Mesenchymal stem cell (in vitro differentiated cells and primary cell): ENCODE measurements around the gene CAPN3.

ENCODE experiments used
- DNase-seq: peaks from one replicate; pipeline ENCODE4 v3.0.0-alpha.2; 2013
- H2AFZ ChIP-seq: one replicate; pipeline ENCODE4 v1.6.1; 2013; ENCODE audit warnings: low read depth, mild to moderate bottlenecking, control low read depth, inconsistent platforms, low read length, moderate library complexity
- H2AK5ac ChIP-seq: 2 replicates; pipeline ENCODE4 v1.6.1; 2013; ENCODE audit warnings: low read length, moderate library complexity, mild to moderate bottlenecking, inconsistent platforms; ENCODE audit not compliant: severe bottlenecking
- H2BK120ac ChIP-seq: one replicate; pipeline ENCODE4 v1.6.1; 2013; ENCODE audit warnings: low read depth, mild to moderate bottlenecking, inconsistent platforms, low read length, moderate library complexity
- H2BK12ac ChIP-seq, 2 experiments: one replicate each; pipeline ENCODE4 v1.6.1; 2013; ENCODE audit warnings: inconsistent platforms in 2 of 2, low read length in 2 of 2, mild to moderate bottlenecking in 2 of 2, moderate library complexity in 2 of 2, control low read depth in 1 of 2
- H2BK15ac ChIP-seq: one replicate; pipeline ENCODE4 v1.6.1; 2013; ENCODE audit warnings: mild to moderate bottlenecking, low read depth, inconsistent platforms; ENCODE audit not compliant: poor library complexity, severe bottlenecking
- H2BK5ac ChIP-seq: 2 replicates; pipeline ENCODE4 v1.6.1; 2013; ENCODE audit warnings: low read depth, mild to moderate bottlenecking, low read length, control low read depth, inconsistent platforms; ENCODE audit not compliant: poor library complexity, severe bottlenecking
- H3K14ac ChIP-seq, 2 experiments: one replicate each; pipeline ENCODE4 v1.6.1; 2013; ENCODE audit warnings: inconsistent platforms in 2 of 2, low read length in 2 of 2, control low read depth in 1 of 2, mild to moderate bottlenecking in 1 of 2, moderate library complexity in 1 of 2
- H3K18ac ChIP-seq, 2 experiments: one replicate each; pipeline ENCODE4 v1.6.1; 2013; ENCODE audit warnings: inconsistent platforms in 2 of 2, low read length in 2 of 2, control low read depth in 1 of 2, low read depth in 1 of 2, mild to moderate bottlenecking in 1 of 2
- H3K23ac ChIP-seq, 2 experiments: one replicate each; pipeline ENCODE4 v1.6.1; 2013; ENCODE audit warnings: inconsistent platforms in 2 of 2, low read length in 2 of 2, mild to moderate bottlenecking in 2 of 2, moderate library complexity in 2 of 2, control low read depth in 1 of 2
- H3K27ac ChIP-seq: 2 replicates; pipeline ENCODE4 v1.5.1; 2013; ENCODE audit warnings: mild to moderate bottlenecking, moderate library complexity, low read length, control low read depth, inconsistent platforms; ENCODE audit not compliant: poor library complexity, severe bottlenecking
- H3K27me3 ChIP-seq, 2 experiments: 2 replicates each; pipeline versions ENCODE4 v1.6.1 to v1.7.0; 2013; ENCODE audit warnings: low read length in 2 of 2, mild to moderate bottlenecking in 2 of 2, moderate library complexity in 2 of 2, control low read depth in 1 of 2, inconsistent platforms in 1 of 2; ENCODE audit not compliant: control insufficient read depth in 1 of 2, insufficient read depth in 1 of 2
- H3K36me3 ChIP-seq, 2 experiments: 2 replicates each; pipeline versions ENCODE4 v1.6.1 to v1.7.0; 2013; ENCODE audit warnings: low read length in 2 of 2, control low read depth in 1 of 2, inconsistent platforms in 1 of 2, low read depth in 1 of 2, mild to moderate bottlenecking in 1 of 2; ENCODE audit not compliant: insufficient read depth in 2 of 2, control insufficient read depth in 1 of 2
- H3K4ac ChIP-seq, 2 experiments: one replicate each; pipeline ENCODE4 v1.6.1; 2013; ENCODE audit warnings: inconsistent platforms in 2 of 2, low read length in 2 of 2, mild to moderate bottlenecking in 2 of 2, moderate library complexity in 2 of 2, control low read depth in 1 of 2, low read depth in 1 of 2
- H3K4me1 ChIP-seq: 2 replicates; pipeline ENCODE4 v1.6.1; 2013; ENCODE audit warnings: low read depth, low read length, control low read depth; ENCODE audit not compliant: control insufficient read depth, insufficient read depth
- H3K4me2 ChIP-seq: 2 replicates; pipeline ENCODE4 v1.6.1; 2013; ENCODE audit warnings: low read length, mild to moderate bottlenecking, inconsistent platforms; ENCODE audit not compliant: poor library complexity, severe bottlenecking
- H3K4me3 ChIP-seq, 2 experiments: 2 replicates each; pipeline versions ENCODE4 v1.5.1 to v1.7.0; 2013; ENCODE audit warnings: low read length in 2 of 2, mild to moderate bottlenecking in 2 of 2, control low read depth in 1 of 2, low read depth in 1 of 2; ENCODE audit not compliant: insufficient read depth in 1 of 2
- H3K79me1 ChIP-seq: replicated peaks from 2 replicates; pipeline ENCODE4 v1.6.1; 2013; ENCODE audit warnings: mild to moderate bottlenecking, control low read depth, low read length, inconsistent platforms; ENCODE audit not compliant: poor library complexity, severe bottlenecking
- H3K9ac ChIP-seq: 2 replicates; pipeline ENCODE4 v1.7.0; 2013; ENCODE audit warnings: mild to moderate bottlenecking, low read length, moderate library complexity
- H3K9me3 ChIP-seq: 2 replicates; pipeline ENCODE4 v1.7.0; 2013; ENCODE audit warnings: mild to moderate bottlenecking, low read length; ENCODE audit not compliant: control insufficient read depth
- H4K8ac ChIP-seq: one replicate; pipeline ENCODE4 v1.6.1; 2013; ENCODE audit warnings: inconsistent platforms, mild to moderate bottlenecking, low read length, moderate library complexity
- H4K91ac ChIP-seq: one replicate; pipeline ENCODE4 v1.6.1; 2013; ENCODE audit warnings: mild to moderate bottlenecking, low read length, inconsistent platforms
- WGBS: methylation state at CpG from one replicate; pipeline ENCODE4 v1.1.7; 2013; ENCODE audit warnings: mixed read lengths; 5-methylcytosine and 5-hydroxymethylcytosine counted together

Gene CAPN3

GRCh38 chr15:42363487-42363886, 4.2 kb downstream of the CAPN3 start:
- Histone ChIP-seq H3K36me3 (peaks cover 0 to 14% of the 10 kb centered on the region in 2 experiments), H3K9me3 (no peaks in the 10 kb centered on the region), H2AK5ac (no peak overlapping the region), H3K4ac (no peak overlapping the region), H3K4me2 (no peak overlapping the region), H2AFZ (no peak overlapping the region), H2BK120ac (no peak overlapping the region), H2BK12ac (no peak overlapping the region), H3K9ac (no peak overlapping the region), H3K23ac (no peak overlapping the region), H3K27me3 (no peaks in the 10 kb centered on the region), H2BK5ac (no peak overlapping the region), H3K18ac (no peak overlapping the region), H2BK15ac (no peak overlapping the region), H3K79me1 (no peaks in the 10 kb centered on the region), H4K8ac (no peak overlapping the region), H3K4me1 (no peaks in the 10 kb centered on the region), H4K91ac (no peak overlapping the region), H3K4me3 (no peak overlapping the region), H3K27ac (no peak overlapping the region), H3K14ac (no peak overlapping the region)
- 11% methylated on average over 1 of the region's 3 CpGs for WGBS
- no peak for DNase-seq

GRCh38 chr15:42363942-42364341, 4.6 kb downstream of the CAPN3 start:
- Histone ChIP-seq H2AFZ (no peak overlapping the region), H3K4ac (no peak overlapping the region), H3K4me3 (no peak overlapping the region), H3K36me3 (peaks cover 0 to 14% of the 10 kb centered on the region in 2 experiments), H3K23ac (no peak overlapping the region), H3K79me1 (no peaks in the 10 kb centered on the region), H2AK5ac (no peak overlapping the region), H3K27ac (no peak overlapping the region), H3K18ac (no peak overlapping the region), H2BK15ac (no peak overlapping the region), H3K4me2 (no peak overlapping the region), H3K27me3 (no peaks in the 10 kb centered on the region), H3K9me3 (no peaks in the 10 kb centered on the region), H2BK12ac (no peak overlapping the region), H3K14ac (no peak overlapping the region), H3K9ac (no peak overlapping the region), H3K4me1 (no peaks in the 10 kb centered on the region), H4K91ac (no peak overlapping the region), H4K8ac (no peak overlapping the region), H2BK5ac (no peak overlapping the region), H2BK120ac (no peak overlapping the region)
- DNase-seq, result no peak

- Histone ChIP-seq H3K79me1 (no peaks in the 10 kb centered on the region), H3K14ac (no peak overlapping the region), H3K9me3 (no peaks in the 10 kb centered on the region), H4K91ac (no peak overlapping the region), H2AFZ (no peak overlapping the region), H3K4me1 (no peaks in the 10 kb centered on the region), H3K27me3 (no peaks in the 10 kb centered on the region), H4K8ac (no peak overlapping the region), H2AK5ac (no peak overlapping the region), H3K4ac (no peak overlapping the region), H3K9ac (no peak overlapping the region), H2BK15ac (no peak overlapping the region), H3K4me2 (no peak overlapping the region), H3K18ac (no peak overlapping the region), H2BK12ac (no peak overlapping the region), H3K23ac (no peak overlapping the region), H3K27ac (no peak overlapping the region), H2BK120ac (no peak overlapping the region), H3K36me3 (peaks cover 0 to 11% of the 10 kb centered on the region in 2 experiments), H3K4me3 (no peak overlapping the region), H2BK5ac (no peak overlapping the region)
- DNase-seq, result no peak
- 75% methylated on average over 1 of the region's 1 CpG for WGBS
Observed at GRCh38 chr15:42364529-42364928, 5.2 kb downstream of the CAPN3 start.

GRCh38 chr15:42365921-42366550, 6.7 kb downstream of the CAPN3 start:
- no peaks in the 10 kb centered on the region for H3K27me3 ChIP-seq
- H3K18ac ChIP-seq, result no peak overlapping the region
- no peak overlapping the region for H3K4ac ChIP-seq
- H3K4me2 ChIP-seq, result no peak overlapping the region
- H3K79me1 ChIP-seq, result no peaks in the 10 kb centered on the region
- H3K23ac ChIP-seq, result no peak overlapping the region
- H4K8ac ChIP-seq, result no peak overlapping the region
- no peak overlapping the region for H2BK12ac ChIP-seq
- no peak for DNase-seq
- H3K9me3 ChIP-seq, result no peaks in the 10 kb centered on the region
- WGBS, result 97% methylated on average over 3 of the region's 5 CpGs
- H2BK120ac ChIP-seq, result no peak overlapping the region
- no peak overlapping the region for H2AFZ ChIP-seq
- H3K36me3 ChIP-seq, result peaks cover 0 to 5% of the 10 kb centered on the region in 2 experiments
- no peak overlapping the region for H2BK5ac ChIP-seq
- H2BK15ac ChIP-seq, result no peak overlapping the region
- no peak overlapping the region for H3K27ac ChIP-seq
- H3K4me1 ChIP-seq, result no peaks in the 10 kb centered on the region
- H3K9ac ChIP-seq, result no peak overlapping the region
- H3K4me3 ChIP-seq, result no peak overlapping the region
- no peak overlapping the region for H2AK5ac ChIP-seq
- no peak overlapping the region for H4K91ac ChIP-seq
- no peak overlapping the region for H3K14ac ChIP-seq
